Measurements from ENCODE around the gene SLC25A19.

Gene SLC25A19

DNA sequence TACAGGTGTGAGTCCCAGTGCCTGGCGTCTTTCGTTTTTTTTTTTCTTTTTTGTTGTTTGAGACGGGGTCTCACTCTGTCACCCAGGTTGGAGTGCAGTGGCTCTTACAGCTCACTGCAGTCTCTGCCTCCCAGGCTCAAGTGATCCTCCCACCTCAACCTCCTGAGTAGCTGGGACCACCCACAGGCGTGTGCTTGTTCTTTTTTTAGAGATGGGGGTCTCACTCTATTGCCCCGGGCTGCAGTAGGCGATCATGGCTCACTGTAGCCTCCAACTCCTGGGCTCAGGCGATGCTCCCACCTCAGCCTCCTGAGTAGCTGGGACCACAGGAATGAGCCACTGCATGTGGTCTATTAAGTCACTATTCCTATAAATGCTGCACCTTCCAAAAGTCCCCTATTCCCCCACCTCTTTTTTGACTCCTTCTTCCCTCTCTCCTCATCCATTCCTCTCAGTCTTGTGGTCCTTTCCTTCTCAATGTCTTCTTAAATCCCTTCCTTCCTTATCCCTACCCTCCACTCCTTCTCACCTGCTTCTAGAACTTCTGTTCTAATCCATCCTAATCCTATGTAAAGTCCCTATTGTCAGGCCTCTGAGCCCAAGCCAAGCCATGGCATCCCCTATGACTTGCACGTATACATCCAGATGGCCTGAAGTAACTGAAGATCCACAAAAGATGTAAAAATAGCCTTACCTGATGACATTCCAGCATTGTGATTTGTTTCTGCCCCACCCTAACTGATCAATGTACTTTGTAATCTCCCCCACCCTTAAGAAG lies 37.0 kb downstream of the SLC25A19 start:
- no peak overlapping the region for H3K27ac ChIP-seq
- no peak for TF ChIP-seq ZFX (IDR thresholded peaks at IDR 0.05; ENCODE audit: borderline replicate concordance)
- TF ChIP-seq, protein P1, sequence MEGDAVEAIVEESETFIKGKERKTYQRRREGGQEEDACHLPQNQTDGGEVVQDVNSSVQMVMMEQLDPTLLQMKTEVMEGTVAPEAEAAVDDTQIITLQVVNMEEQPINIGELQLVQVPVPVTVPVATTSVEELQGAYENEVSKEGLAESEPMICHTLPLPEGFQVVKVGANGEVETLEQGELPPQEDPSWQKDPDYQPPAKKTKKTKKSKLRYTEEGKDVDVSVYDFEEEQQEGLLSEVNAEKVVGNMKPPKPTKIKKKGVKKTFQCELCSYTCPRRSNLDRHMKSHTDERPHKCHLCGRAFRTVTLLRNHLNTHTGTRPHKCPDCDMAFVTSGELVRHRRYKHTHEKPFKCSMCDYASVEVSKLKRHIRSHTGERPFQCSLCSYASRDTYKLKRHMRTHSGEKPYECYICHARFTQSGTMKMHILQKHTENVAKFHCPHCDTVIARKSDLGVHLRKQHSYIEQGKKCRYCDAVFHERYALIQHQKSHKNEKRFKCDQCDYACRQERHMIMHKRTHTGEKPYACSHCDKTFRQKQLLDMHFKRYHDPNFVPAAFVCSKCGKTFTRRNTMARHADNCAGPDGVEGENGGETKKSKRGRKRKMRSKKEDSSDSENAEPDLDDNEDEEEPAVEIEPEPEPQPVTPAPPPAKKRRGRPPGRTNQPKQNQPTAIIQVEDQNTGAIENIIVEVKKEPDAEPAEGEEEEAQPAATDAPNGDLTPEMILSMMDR (IDR thresholded peaks at IDR 0.05) = no peak

DNA sequence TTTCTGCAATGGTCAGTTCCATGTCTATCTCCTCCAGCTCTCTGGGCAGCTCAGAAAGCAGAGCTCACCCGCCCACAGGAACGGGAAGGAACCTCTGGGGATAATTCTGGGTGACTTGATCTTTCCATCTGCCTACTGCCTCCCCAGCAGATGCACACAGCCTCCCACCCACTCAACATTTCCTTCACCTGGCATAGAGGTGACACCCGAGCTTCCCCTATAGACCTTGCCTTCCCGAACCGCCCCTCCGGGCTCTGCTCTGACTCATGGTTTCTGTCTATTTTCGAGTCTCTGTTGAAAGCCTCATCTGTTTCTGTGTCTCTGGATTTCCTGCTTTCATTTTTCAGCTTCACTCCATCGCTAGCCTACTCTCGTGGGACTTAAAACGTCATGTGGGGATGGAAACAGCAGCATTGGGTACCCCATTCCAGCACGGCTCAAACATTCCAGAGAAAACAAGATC lies 39.2 kb downstream of the SLC25A19 start:
- H3K27ac ChIP-seq = no peak overlapping the region
- TF ChIP-seq ZFX (IDR thresholded peaks at IDR 0.05; ENCODE audit: borderline replicate concordance) = no peak
- TF ChIP-seq, protein P1 (IDR thresholded peaks at IDR 0.05) = no peak

DNA sequence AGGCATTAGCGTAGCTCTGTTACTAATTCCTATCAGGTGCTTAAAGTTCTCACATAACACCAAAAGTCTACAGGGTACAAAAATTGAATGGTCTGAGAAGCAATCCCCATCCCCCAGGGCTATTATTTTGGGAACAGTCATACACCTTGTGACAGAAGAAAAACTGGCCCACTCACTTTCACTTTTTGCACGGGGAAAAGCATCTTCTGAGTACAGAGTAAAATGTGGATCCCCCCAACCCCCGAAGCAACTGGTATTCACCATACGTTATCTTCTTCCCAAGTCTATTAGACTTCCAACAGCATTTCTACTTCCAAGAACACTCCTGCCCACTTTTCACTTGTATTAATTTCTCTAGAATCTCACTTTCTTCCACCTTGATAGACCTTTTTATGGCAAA lies 39.7 kb downstream of the SLC25A19 start:
- no peak overlapping the region for H3K27ac ChIP-seq

DNA sequence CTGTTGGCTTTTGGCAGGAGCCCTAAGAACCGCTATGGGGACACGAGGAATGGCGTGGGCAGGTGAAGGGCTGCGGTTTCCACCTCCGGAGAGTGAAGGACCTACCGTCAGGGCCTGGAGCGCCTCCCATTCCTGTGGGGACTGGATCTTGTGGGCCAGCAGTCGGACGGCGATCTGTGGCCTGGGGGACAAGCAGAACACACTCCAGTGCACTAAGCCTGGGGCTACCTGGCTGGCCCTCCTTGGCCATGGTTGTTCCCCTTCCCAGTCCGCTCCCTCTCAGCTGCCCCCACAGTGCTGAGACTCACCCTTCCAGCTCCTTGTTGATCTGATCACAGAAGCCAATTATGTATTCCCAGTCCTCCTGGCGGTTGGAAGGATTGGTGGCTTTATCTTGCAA lies 42.8 kb downstream of the SLC25A19 start:
- H3K27ac ChIP-seq = no peak overlapping the region
- TF ChIP-seq, protein P1 (IDR thresholded peaks at IDR 0.05) = no peak
- no peak for TF ChIP-seq ZFX (IDR thresholded peaks at IDR 0.05; ENCODE audit: borderline replicate concordance)

More for the DNA sequence above, 39.7 kb downstream of the SLC25A19 start:
- TF ChIP-seq ZFX (IDR thresholded peaks at IDR 0.05; ENCODE audit: borderline replicate concordance) = no peak
- TF ChIP-seq, protein P1 (IDR thresholded peaks at IDR 0.05) = no peak

DNA sequence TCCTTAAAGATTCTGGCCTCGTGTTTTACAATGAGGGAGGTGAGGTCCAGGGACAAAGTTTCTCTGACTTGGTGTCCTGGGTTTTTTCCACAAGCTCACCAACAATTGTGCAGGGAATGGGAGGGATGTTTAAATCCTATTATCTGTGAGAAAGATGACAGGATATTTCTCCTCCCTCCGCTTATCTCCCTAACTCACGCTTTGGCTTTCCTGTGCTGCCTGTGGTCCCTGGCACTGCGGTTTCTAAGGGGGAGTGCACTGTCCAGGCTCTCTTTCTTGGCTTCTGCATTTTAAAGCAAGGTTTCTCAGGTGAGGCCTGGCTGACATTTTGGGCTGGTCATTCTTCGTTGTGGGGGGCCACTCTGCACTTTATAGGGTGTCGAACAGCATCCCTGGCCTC lies 44.2 kb downstream of the SLC25A19 start:
- H3K27ac ChIP-seq = no peak overlapping the region
- TF ChIP-seq, protein P1 (IDR thresholded peaks at IDR 0.05) = no peak
- TF ChIP-seq ZFX (IDR thresholded peaks at IDR 0.05; ENCODE audit: borderline replicate concordance) = no peak

DNA sequence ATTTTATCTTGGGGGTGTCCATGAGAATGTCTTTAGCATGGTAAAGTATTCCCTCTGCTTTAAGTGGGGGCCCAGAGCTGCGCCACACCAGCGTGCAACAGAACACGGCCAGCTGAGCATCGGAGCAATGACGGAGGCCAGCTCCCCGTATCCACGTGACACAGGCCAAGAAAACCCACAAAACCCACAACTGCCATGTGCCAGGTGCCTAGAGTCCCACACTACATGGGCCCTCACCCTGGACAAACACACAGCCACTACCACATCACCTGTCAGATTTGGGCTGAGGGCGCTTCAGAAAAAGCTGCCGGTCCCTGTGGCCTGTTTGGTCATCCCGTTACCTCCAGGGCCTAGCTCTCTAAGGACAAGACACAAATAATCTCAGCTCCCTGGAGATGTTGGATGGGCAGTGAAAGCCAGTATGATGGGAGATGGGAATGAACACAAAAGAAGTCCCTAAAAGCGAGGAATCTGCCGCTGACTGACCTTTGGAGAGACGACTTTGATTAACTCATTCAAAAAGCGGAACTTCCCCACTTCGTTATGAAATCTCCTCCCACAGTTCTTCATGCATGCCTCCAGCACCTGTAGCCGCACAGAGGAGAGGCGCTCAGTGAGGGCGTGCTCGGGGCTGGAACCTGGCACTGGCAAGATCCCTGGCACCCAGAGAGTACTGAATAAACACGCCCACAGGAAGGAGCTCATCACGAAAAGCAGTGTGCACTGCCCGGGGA lies 44.9 kb downstream of the SLC25A19 start:
- no peak overlapping the region for H3K27ac ChIP-seq
- TF ChIP-seq, protein P1 (IDR thresholded peaks at IDR 0.05) = no peak
- TF ChIP-seq ZFX (IDR thresholded peaks at IDR 0.05; ENCODE audit: borderline replicate concordance) = no peak
